K562 treated with DMSO at 1 percent for 4 hours (cell line): ENCODE data around the gene USP15. TPM values are rescaled to one million over a fixed set of nuclear protein-coding genes. Genes with fewer than 3 reads are reported as not detected.

Source experiments
- total RNA-seq: library from RNA; unstranded; fragments of 300-600 nt; gene quantifications from 2 replicates; pipeline ENCODE4 v1.2.3, GENCODE V29; 2022; ENCODE audit not compliant: insufficient read depth

Gene USP15
- total RNA-seq = 32.6 and 41.1 TPM in 2 replicates

GRCh38 chr12:62259993-62260732 is at the start of gene USP15:
Gene USP15 (plus strand): TSS chr12:62260404. CDS start chr12:62260415, 11 bp downstream.

Other genes with a start within 250 kb of the USP15 start
- 5.1 and 6.5 TPM in 2 replicates for gene MON2, start 206.4 kb downstream of the USP15 start, total RNA-seq